GM21576 (cell line): Measurements from ENCODE around the gene CYP2A6.

Experiments used
- ATAC-seq: cut with Tn5 transposase; IDR thresholded peaks from one replicate; pipeline ENCODE4 v1.9.1; 2021; ENCODE audit warnings: mild to moderate bottlenecking, moderate library complexity; ENCODE audit not compliant: unreplicated experiment

Gene CYP2A6

GRCh38 chr19:40803857-40804782 is 46.1 kb downstream of the CYP2A6 start:
- no peak for ATAC-seq

GRCh38 chr19:40803170-40803856 is 46.9 kb downstream of the CYP2A6 start:
- no peak for ATAC-seq

- no peak for ATAC-seq
Measured at GRCh38 chr19:40802300-40803169, 47.7 kb downstream of the CYP2A6 start.

GRCh38 chr19:40801426-40802299 is 48.6 kb downstream of the CYP2A6 start:
- no peak for ATAC-seq

GRCh38 chr19:40800997-40801377 is 49.3 kb downstream of the CYP2A6 start:
- no peak for ATAC-seq

GRCh38 chr19:40800339-40800996 is 49.8 kb downstream of the CYP2A6 start:
- ATAC-seq = no peak

GRCh38 chr19:40799558-40800338 is 50.5 kb downstream of the CYP2A6 start:
- ATAC-seq = no peak

- peak; percentile 66 for ATAC-seq
Measured at GRCh38 chr19:40798683-40799557, 51.3 kb downstream of the CYP2A6 start, which contains the start of gene EGLN2. Gene EGLN2, plus strand, starts transcription at chr19:40799191. Its CDS starts 1,382 bp downstream, at chr19:40800573.

- ATAC-seq = peak; percentile 25
Measured at GRCh38 chr19:40797963-40798682, 52.1 kb downstream of the CYP2A6 start.

GRCh38 chr19:40797166-40797962 is 52.9 kb downstream of the CYP2A6 start:
- ATAC-seq = no peak
